22Rv1 (cell line): ENCODE data around the gene POU2AF2.

Experiments
- H3K27ac ChIP-seq: fragments of 450-650 bp; 2 replicates; pipeline ENCODE4 v1.5.1; 2017
- CTCF ChIP-seq: fragments of 450-650 bp; IDR thresholded peaks from 2 replicates; pipeline ENCODE4 v1.5.1; 2017; ENCODE audit warnings: mild to moderate bottlenecking
- ZFX ChIP-seq: fragments of 450-650 bp; IDR thresholded peaks from 2 replicates; pipeline ENCODE4 v1.6.1; 2017; ENCODE audit warnings: antibody characterized with exemption, borderline replicate concordance

Gene POU2AF2

GRCh38 chr11:111230122-111230465, 15.4 kb upstream of the POU2AF2 start:
- H3K27ac ChIP-seq: no peak overlapping the region
- TF ChIP-seq ZFX (no peak), CTCF (no peak)

- TF ChIP-seq ZFX (no peak), CTCF (no peak)
- no peak overlapping the region for H3K27ac ChIP-seq
Observed at GRCh38 chr11:111231836-111232235, 13.7 kb upstream of the POU2AF2 start.

GRCh38 chr11:111236383-111236782, 9.1 kb upstream of the POU2AF2 start:
- H3K27ac ChIP-seq: no peak overlapping the region
- TF ChIP-seq CTCF (no peak), ZFX (no peak)

GRCh38 chr11:111237926-111238325, 7.6 kb upstream of the POU2AF2 start:
- no peak for TF ChIP-seq ZFX
- no peak for TF ChIP-seq CTCF

GRCh38 chr11:111246956-111247355, 1.4 kb downstream of the POU2AF2 start:
- TF ChIP-seq ZFX (no peak), CTCF (no peak)
- no peak overlapping the region for H3K27ac ChIP-seq

More at GRCh38 chr11:111237926-111238325, 7.6 kb upstream of the POU2AF2 start:
- no peak overlapping the region for H3K27ac ChIP-seq

GRCh38 chr11:111250936-111251335, 5.4 kb downstream of the POU2AF2 start:
- no peak for TF ChIP-seq ZFX
- TF ChIP-seq CTCF: no peak

GRCh38 chr11:111253131-111253530, 7.6 kb downstream of the POU2AF2 start:
- TF ChIP-seq CTCF (no peak), ZFX (no peak)
- no peak overlapping the region for H3K27ac ChIP-seq

More at GRCh38 chr11:111250936-111251335, 5.4 kb downstream of the POU2AF2 start:
- no peak overlapping the region for H3K27ac ChIP-seq
